Adipocyte (in vitro differentiated cells): ENCODE measurements around the gene FTL.
"Not testable (repeated sequence)": the region's sequence is repeated elsewhere in the genome, so short reads cannot be mapped to it uniquely, and the experiment has no call there.

Experiments
- DNase-seq: peaks from one replicate; pipeline ENCODE4 v3.0.0-alpha.2; 2015; ENCODE audit warnings: low read depth
- H3K27me3 ChIP-seq: replicated peaks from 2 replicates; pipeline ENCODE4 v1.7.0; 2013; ENCODE audit warnings: mild to moderate bottlenecking, low read length, moderate library complexity; ENCODE audit not compliant: control insufficient read depth, insufficient read depth
- H3K36me3 ChIP-seq: 2 replicates; pipeline ENCODE4 v1.7.0; 2013; ENCODE audit warnings: low read length, mild to moderate bottlenecking, moderate library complexity; ENCODE audit not compliant: control insufficient read depth, insufficient read depth, severe bottlenecking
- H3K4me1 ChIP-seq: 2 replicates; pipeline ENCODE4 v1.7.0; 2013; ENCODE audit warnings: mild to moderate bottlenecking, low read length, moderate library complexity; ENCODE audit not compliant: control insufficient read depth, insufficient read depth
- H3K4me3 ChIP-seq: 2 replicates; pipeline ENCODE4 v1.7.0; 2013; ENCODE audit warnings: mild to moderate bottlenecking, low read length, moderate library complexity
- H3K9ac ChIP-seq: 2 replicates; pipeline ENCODE4 v1.7.0; 2013; ENCODE audit warnings: mild to moderate bottlenecking, low read length, moderate library complexity
- H3K9me3 ChIP-seq: 2 replicates; pipeline ENCODE4 v1.7.0; 2013; ENCODE audit warnings: mild to moderate bottlenecking, low read length, moderate library complexity; ENCODE audit not compliant: control insufficient read depth

FTL gene

GRCh38 chr19:48926909-48927308, 38.2 kb upstream of the FTL start:
- Histone ChIP-seq H3K9me3 (no peaks in the 10 kb centered on the region), H3K27me3 (no peaks in the 10 kb centered on the region), H3K9ac (no peak overlapping the region), H3K4me3 (no peak overlapping the region), H3K4me1 (peaks cover 12% of the 10 kb centered on the region), H3K36me3 (peaks cover 5% of the 10 kb centered on the region)
- peak; percentile 93 for DNase-seq

- H3K4me3 ChIP-seq, H3K9ac ChIP-seq, H3K9me3 ChIP-seq, H3K27me3 ChIP-seq, H3K36me3 ChIP-seq, DNase-seq: not testable (repeated sequence)
- H3K4me1 ChIP-seq: peaks cover 12% of the 10 kb centered on the region
These were observed 37.4 kb upstream of the FTL start for GRCh38 chr19:48927692-48928091.

- no peak overlapping the region for H3K9ac ChIP-seq
- no peak overlapping the region for H3K4me3 ChIP-seq
- H3K9me3 ChIP-seq: no peaks in the 10 kb centered on the region
- DNase-seq: no peak
- H3K27me3 ChIP-seq: peaks cover 7% of the 10 kb centered on the region
- no peaks in the 10 kb centered on the region for H3K36me3 ChIP-seq
- H3K4me1 ChIP-seq: peaks cover 14% of the 10 kb centered on the region
These were observed 36.7 kb upstream of the FTL start for GRCh38 chr19:48928164-48929025.

- Histone ChIP-seq H3K9ac (no peak within 1 kb of the TSS), H3K36me3 (no peaks in the 10 kb centered on the region), H3K4me1 (peaks cover 3% of the 10 kb centered on the region), H3K9me3 (no peaks in the 10 kb centered on the region), H3K4me3 (peak within 1 kb of the TSS; percentile 74), H3K27me3 (peaks cover 14% of the 10 kb centered on the region)
- peak; percentile 80 for DNase-seq
These were observed 31.7 kb upstream of the FTL start, which contains the start of gene DHDH for GRCh38 chr19:48933382-48933932. DHDH (plus strand) TSS chr19:48933699; CDS start chr19:48933722, 23 bp downstream.

- Histone ChIP-seq H3K36me3 (no peaks in the 10 kb centered on the region), H3K9ac (no peak overlapping the region), H3K4me1 (peaks cover 3% of the 10 kb centered on the region), H3K9me3 (no peaks in the 10 kb centered on the region), H3K4me3 (no peak overlapping the region), H3K27me3 (peaks cover 14% of the 10 kb centered on the region)
- DNase-seq: no peak
These were observed 30.3 kb upstream of the FTL start for GRCh38 chr19:48934837-48935236.

- Histone ChIP-seq H3K4me1 (peaks cover 3% of the 10 kb centered on the region), H3K4me3 (no peak overlapping the region), H3K9me3 (peaks cover 3% of the 10 kb centered on the region), H3K9ac (no peak overlapping the region), H3K27me3 (peaks cover 14% of the 10 kb centered on the region), H3K36me3 (no peaks in the 10 kb centered on the region)
- no peak for DNase-seq
These were observed 29.2 kb upstream of the FTL start for GRCh38 chr19:48935864-48936263.

GRCh38 chr19:48938256-48938655, 26.9 kb upstream of the FTL start:
- Histone ChIP-seq H3K27me3 (peaks cover 7% of the 10 kb centered on the region), H3K4me1 (peaks cover under 1% of the 10 kb centered on the region), H3K4me3 (no peak overlapping the region), H3K9me3 (peaks cover 6% of the 10 kb centered on the region), H3K36me3 (no peaks in the 10 kb centered on the region), H3K9ac (no peak overlapping the region)
- no peak for DNase-seq

GRCh38 chr19:48940902-48941301, 24.2 kb upstream of the FTL start:
- DNase-seq: no peak
- no peak overlapping the region for H3K9ac ChIP-seq
- no peaks in the 10 kb centered on the region for H3K36me3 ChIP-seq
- no peaks in the 10 kb centered on the region for H3K4me1 ChIP-seq
- no peak overlapping the region for H3K4me3 ChIP-seq
- H3K27me3 ChIP-seq: no peaks in the 10 kb centered on the region
- H3K9me3 ChIP-seq: peaks cover 6% of the 10 kb centered on the region

- no peaks in the 10 kb centered on the region for H3K27me3 ChIP-seq
- no peak overlapping the region for H3K4me3 ChIP-seq
- no peaks in the 10 kb centered on the region for H3K36me3 ChIP-seq
- DNase-seq: no peak
- H3K9me3 ChIP-seq: peaks cover 9% of the 10 kb centered on the region
- no peaks in the 10 kb centered on the region for H3K4me1 ChIP-seq
- no peak overlapping the region for H3K9ac ChIP-seq
These were observed 22.0 kb upstream of the FTL start for GRCh38 chr19:48943081-48943480.

GRCh38 chr19:48945415-48945814, 19.7 kb upstream of the FTL start:
- H3K27me3 ChIP-seq: no peaks in the 10 kb centered on the region
- no peak overlapping the region for H3K9ac ChIP-seq
- peaks cover 9% of the 10 kb centered on the region for H3K9me3 ChIP-seq
- H3K4me3 ChIP-seq: no peak overlapping the region
- no peaks in the 10 kb centered on the region for H3K4me1 ChIP-seq
- no peak for DNase-seq
- H3K36me3 ChIP-seq: no peaks in the 10 kb centered on the region

GRCh38 chr19:48945817-48946216, 19.3 kb upstream of the FTL start:
- H3K27me3 ChIP-seq: no peaks in the 10 kb centered on the region
- H3K36me3 ChIP-seq: no peaks in the 10 kb centered on the region
- H3K4me3 ChIP-seq: no peak overlapping the region
- no peak overlapping the region for H3K9ac ChIP-seq
- H3K9me3 ChIP-seq: peaks cover 7% of the 10 kb centered on the region
- DNase-seq: no peak
- no peaks in the 10 kb centered on the region for H3K4me1 ChIP-seq
